ENCODE measurements around the gene DIAPH3.
"Not testable (repeated sequence)": the region's sequence is repeated elsewhere in the genome, so short reads cannot be mapped to it uniquely, and the experiment has no call there.

The DIAPH3 gene

GRCh38 chr13:60044321-60044720, 119.4 kb downstream of the DIAPH3 start:
- no peak for TF ChIP-seq CTCF (IDR thresholded peaks at IDR 0.05; ENCODE audit: insufficient read depth, missing control alignments)
- FAIRE-seq: no peak
- no peak for DNase-seq (ENCODE audit: insufficient read length, low spot score)

- FAIRE-seq (peak; percentile 11), DNase-seq (ENCODE audit: insufficient read length, low spot score) (no peak)
- no peak for TF ChIP-seq CTCF (IDR thresholded peaks at IDR 0.05; ENCODE audit: insufficient read depth, missing control alignments)
Observed at GRCh38 chr13:60043262-60043661, 120.5 kb downstream of the DIAPH3 start.

- not testable (repeated sequence) for FAIRE-seq; DNase-seq (ENCODE audit: insufficient read length, low spot score)
Observed at GRCh38 chr13:60040668-60041067, 123.1 kb downstream of the DIAPH3 start.

GRCh38 chr13:60035874-60036273, 127.9 kb downstream of the DIAPH3 start:
- TF ChIP-seq CTCF (IDR thresholded peaks at IDR 0.05; ENCODE audit: insufficient read depth, missing control alignments): no peak
- FAIRE-seq: peak; percentile 68

GRCh38 chr13:60032851-60033250, 130.9 kb downstream of the DIAPH3 start:
- TF ChIP-seq CTCF (IDR thresholded peaks at IDR 0.05; ENCODE audit: insufficient read depth, missing control alignments): no peak

More at GRCh38 chr13:60035874-60036273, 127.9 kb downstream of the DIAPH3 start:
- no peak for DNase-seq (ENCODE audit: insufficient read length, low spot score)

GRCh38 chr13:60028021-60028420, 135.7 kb downstream of the DIAPH3 start:
- FAIRE-seq (no peak), DNase-seq (ENCODE audit: insufficient read length, low spot score) (no peak)
- no peak for TF ChIP-seq CTCF (IDR thresholded peaks at IDR 0.05; ENCODE audit: insufficient read depth, missing control alignments)

More at GRCh38 chr13:60032851-60033250, 130.9 kb downstream of the DIAPH3 start:
- FAIRE-seq (no peak), DNase-seq (ENCODE audit: insufficient read length, low spot score) (no peak)

GRCh38 chr13:60026286-60026685, 137.4 kb downstream of the DIAPH3 start:
- DNase-seq (ENCODE audit: insufficient read length, low spot score) (no peak), FAIRE-seq (no peak)
- TF ChIP-seq CTCF (IDR thresholded peaks at IDR 0.05; ENCODE audit: insufficient read depth, missing control alignments): no peak

GRCh38 chr13:60020288-60020687, 143.4 kb downstream of the DIAPH3 start:
- no peak for TF ChIP-seq CTCF (IDR thresholded peaks at IDR 0.05; ENCODE audit: insufficient read depth, missing control alignments)
- no peak for FAIRE-seq
- no peak for DNase-seq (ENCODE audit: insufficient read length, low spot score)
